HEK293 (cell line): Measurements from ENCODE around the gene KCTD17.

Experiments used
- CTCF ChIA-PET: fragments of 350-600 bp; formaldehyde crosslinking; extraction: SDS; loops from one replicate; lab custom pipeline; 2021; ENCODE audit warnings: antibody characterized with exemption; lab: Yijun Ruan, JAX
- POLR2A ChIA-PET: fragments of 300-600 bp; formaldehyde crosslinking; extraction: SDS; loops from one replicate; lab custom pipeline; 2020; ENCODE audit warnings: antibody characterized with exemption, inconsistent platforms; lab: Yijun Ruan, JAX
- H3K27ac ChIP-seq: fragments of 200-500 bp; sonication (Bioruptor generic); 2 replicates; pipeline ENCODE4 v1.5.1; 2014; ENCODE audit warnings: low read depth, low read length, control low read depth, inconsistent platforms; ENCODE audit errors: extremely low read depth
- H3K36me3 ChIP-seq, 2 experiments: fragments of 200-500 bp in 1 of 2; sonication (Bioruptor generic) in 1 of 2; 1 replicate in 1 of 2; 2 replicates in 1 of 2; pipeline ENCODE4 v1.5.1; 2014 to 2017; ENCODE audit warnings: inconsistent platforms in 2 of 2, low read length in 2 of 2; ENCODE audit not compliant: control insufficient read depth in 2 of 2, insufficient read depth in 1 of 2
- H3K4me1 ChIP-seq: fragments of 200-500 bp; sonication (Bioruptor generic); 2 replicates; pipeline ENCODE4 v1.5.1; 2014; ENCODE audit warnings: mild to moderate bottlenecking, low read length, inconsistent platforms; ENCODE audit not compliant: control insufficient read depth, insufficient read depth
- H3K4me3 ChIP-seq: 2 replicates; pipeline ENCODE4 v1.5.1; 2011; ENCODE audit warnings: low read depth, mild to moderate bottlenecking, control low read depth, low read length, moderate library complexity
- H3K9me3 ChIP-seq: fragments of 200-500 bp; sonication (Bioruptor generic); 2 replicates; pipeline ENCODE4 v1.5.1; 2014; ENCODE audit warnings: low read depth, low read length, inconsistent platforms; ENCODE audit not compliant: control insufficient read depth, insufficient read depth
- GLIS2 ChIP-seq: fragments of 450-650 bp; formaldehyde crosslinking; IDR thresholded peaks from 2 replicates; pipeline ENCODE4 v1.5.1; 2016; ENCODE audit warnings: missing biosample characterization, missing genetic modification characterization
- MZF1 ChIP-seq: fragments of 450-650 bp; formaldehyde crosslinking; IDR thresholded peaks from 2 replicates; pipeline ENCODE4 v1.5.1; 2017; ENCODE audit warnings: missing biosample characterization, missing genetic modification characterization, borderline replicate concordance
- YY2 ChIP-seq: fragments of 450-650 bp; formaldehyde crosslinking; IDR thresholded peaks from 2 replicates; pipeline ENCODE4 v1.5.1; 2016; ENCODE audit warnings: missing biosample characterization, missing genetic modification characterization
- ZEB2 ChIP-seq: fragments of 450-650 bp; formaldehyde crosslinking; IDR thresholded peaks from 2 replicates; pipeline ENCODE4 v1.5.1; 2016; ENCODE audit warnings: missing biosample characterization, missing genetic modification characterization
- ZIC2 ChIP-seq: fragments of 450-650 bp; formaldehyde crosslinking; IDR thresholded peaks from 2 replicates; pipeline ENCODE4 v1.5.1; 2016; ENCODE audit warnings: missing biosample characterization, missing genetic modification characterization
- ZNF211 ChIP-seq: fragments of 450-650 bp; formaldehyde crosslinking; IDR thresholded peaks from 2 replicates; pipeline ENCODE4 v1.5.1; 2016; ENCODE audit warnings: low read depth, missing biosample characterization, missing genetic modification characterization
- ZNF280C ChIP-seq: fragments of 450-650 bp; formaldehyde crosslinking; IDR thresholded peaks from 2 replicates; pipeline ENCODE4 v1.5.1; 2016; ENCODE audit warnings: missing biosample characterization, missing genetic modification characterization
- ZNF404 ChIP-seq: fragments of 450-650 bp; formaldehyde crosslinking; IDR thresholded peaks from 2 replicates; pipeline ENCODE4 v1.5.1; 2017; ENCODE audit warnings: missing biosample characterization, missing genetic modification characterization
- ZNF645 ChIP-seq: fragments of 450-650 bp; formaldehyde crosslinking; IDR thresholded peaks from 2 replicates; pipeline ENCODE4; 2016; ENCODE audit warnings: missing biosample characterization, missing genetic modification characterization
- ZNF707 ChIP-seq: fragments of 450-650 bp; formaldehyde crosslinking; IDR thresholded peaks from 2 replicates; pipeline ENCODE4 v1.5.1; 2016; ENCODE audit warnings: missing biosample characterization, missing genetic modification characterization
- TF ChIP-seq, protein P1 (sequence below): fragments of 450-650 bp; formaldehyde crosslinking; IDR thresholded peaks from 2 replicates; pipeline ENCODE4 v1.5.1; 2016; ENCODE audit warnings: missing biosample characterization, missing genetic modification characterization
- TF ChIP-seq, protein P2 (sequence below): fragments of 450-650 bp; formaldehyde crosslinking; IDR thresholded peaks from 2 replicates; pipeline ENCODE4 v1.5.1; 2016; ENCODE audit warnings: missing biosample characterization, missing genetic modification characterization, borderline replicate concordance
- TF ChIP-seq, protein P3 (sequence below): fragments of 450-650 bp; IDR thresholded peaks from 2 replicates; pipeline ENCODE4 v1.5.1; 2018; ENCODE audit warnings: missing biosample characterization, missing genetic modification characterization

KCTD17 gene

DNA sequence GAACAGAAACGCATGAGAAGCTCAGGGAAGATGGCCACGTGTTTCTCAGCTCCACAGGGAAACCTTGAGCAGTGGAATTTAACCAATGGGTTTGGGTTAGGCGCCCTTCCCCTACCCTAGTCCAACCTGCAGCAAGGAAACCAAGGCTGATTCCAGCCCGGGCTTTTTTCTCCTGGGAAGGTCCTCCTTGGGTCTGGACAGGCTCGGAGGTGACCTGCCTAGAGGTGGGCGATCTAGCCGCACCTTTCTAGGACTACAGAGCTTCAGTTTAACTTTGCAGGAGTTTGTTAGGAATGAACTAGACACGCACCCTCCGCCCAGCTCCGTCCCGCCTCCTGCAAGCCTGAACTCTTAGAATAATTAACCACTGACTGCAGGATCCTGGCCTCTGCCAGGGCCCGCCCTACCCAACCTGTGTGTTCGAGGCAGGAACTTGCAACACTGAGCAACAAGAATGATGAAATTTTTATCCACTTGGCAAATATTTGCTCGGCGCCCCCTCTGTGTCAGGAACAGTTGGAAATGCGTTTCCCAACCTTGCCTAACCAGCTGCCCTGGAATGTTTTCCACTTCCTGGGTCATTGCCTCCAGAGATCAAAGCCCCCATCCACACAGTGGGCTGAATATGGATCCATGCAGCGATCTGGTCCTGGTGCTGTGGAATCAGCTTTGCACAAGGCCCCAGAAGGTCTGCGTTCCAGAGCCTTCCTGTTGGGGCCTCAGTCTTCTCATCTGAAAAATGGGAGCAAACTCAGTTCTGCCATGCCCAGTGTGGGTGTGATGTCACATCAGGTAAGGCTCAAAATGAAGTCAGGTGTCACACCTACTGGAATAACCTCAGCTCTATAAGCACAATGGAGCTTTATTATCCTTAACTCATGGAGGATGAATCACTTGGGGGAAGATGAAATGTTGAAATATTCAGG, 18.7 kb upstream of the KCTD17 start:
- peak; percentile 51 for TF ChIP-seq ZIC2
- TF ChIP-seq, protein P1, sequence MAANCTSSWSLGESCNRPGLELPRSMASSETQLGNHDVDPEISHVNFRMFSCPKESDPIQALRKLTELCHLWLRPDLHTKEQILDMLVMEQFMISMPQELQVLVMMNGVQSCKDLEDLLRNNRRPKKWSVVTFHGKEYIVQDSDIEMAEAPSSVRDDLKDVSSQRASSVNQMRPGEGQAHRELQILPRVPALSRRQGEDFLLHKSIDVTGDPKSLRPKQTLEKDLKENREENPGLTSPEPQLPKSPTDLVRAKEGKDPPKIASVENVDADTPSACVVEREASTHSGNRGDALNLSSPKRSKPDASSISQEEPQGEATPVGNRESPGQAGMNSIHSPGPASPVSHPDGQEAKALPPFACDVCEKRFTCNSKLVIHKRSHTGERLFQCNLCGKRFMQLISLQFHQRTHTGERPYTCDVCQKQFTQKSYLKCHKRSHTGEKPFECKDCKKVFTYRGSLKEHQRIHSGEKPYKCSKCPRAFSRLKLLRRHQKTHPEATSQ (tag by site-specific recombination), result no peak
- Histone ChIP-seq H3K36me3 (peaks cover 0 to 19% of the 10 kb centered on the region in 2 experiments; a peak in 1 of 3 replicates), H3K27ac (no peak overlapping the region), H3K4me3 (no peak overlapping the region), H3K9me3 (no peaks in the 10 kb centered on the region), H3K4me1 (no peaks in the 10 kb centered on the region)
- CTCF ChIA-PET, result interaction anchor here (0.5 to 4.6 kb wide), 12 partner anchors 9 to 503 kb away, joined by 3 to 39 read pairs (median 5); partner anchors contain the start of genes MPST and TST
- POLR2A ChIA-PET, result interaction anchor here (0.7 to 2.6 kb wide), 3 partner anchors 10 to 18 kb away, joined by 3 to 13 read pairs (median 3); partner anchors contain the start of genes KCTD17, MPST and TST

DNA sequence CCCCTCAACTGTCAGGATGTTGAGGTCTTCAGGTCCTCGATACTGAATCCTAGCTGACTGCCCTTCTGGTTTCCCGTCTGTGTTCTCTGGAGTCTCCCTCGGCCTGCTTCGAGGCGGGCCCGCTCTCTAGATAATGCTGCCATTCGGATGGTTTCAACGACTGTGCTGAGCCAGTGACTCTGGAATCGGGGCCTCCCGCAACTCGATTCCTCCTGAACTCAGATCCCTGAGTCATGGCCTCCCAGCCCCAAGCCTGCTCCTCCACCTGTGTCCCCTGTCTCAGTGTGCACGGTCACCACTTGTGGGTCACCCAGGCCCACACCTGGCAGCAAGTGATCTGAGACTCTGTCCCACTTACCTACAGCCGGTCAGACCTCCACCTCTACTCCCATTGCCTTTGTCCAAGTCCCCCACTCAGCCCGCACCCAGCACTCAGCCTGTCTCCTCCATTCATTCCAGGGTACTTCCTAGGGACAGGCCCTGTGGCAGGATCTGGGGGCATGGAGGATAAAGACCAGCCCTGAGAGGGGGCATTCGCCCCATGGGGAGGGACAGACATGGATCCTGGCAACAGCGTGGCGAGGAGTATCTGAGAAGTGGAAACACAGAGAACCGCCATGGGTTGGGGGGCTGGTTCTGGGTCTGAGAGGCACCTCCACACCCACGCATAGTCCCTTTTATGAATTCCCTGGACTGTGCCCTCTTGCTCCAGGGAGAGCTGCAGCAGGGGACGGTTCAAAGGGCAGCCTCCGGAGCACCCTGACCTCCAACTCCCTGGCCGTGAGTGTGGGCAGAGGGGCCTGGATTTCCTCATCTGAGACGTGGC, 17.7 kb upstream of the KCTD17 start:
- ChIA-PET CTCF (interaction anchor here (1.8 to 4.6 kb wide), 3 partner anchors 10 to 14 kb away, joined by 10 to 39 read pairs (median 14); partner anchors contain the start of genes MPST and TST), POLR2A (interaction anchor here (2.6 kb wide), 1 partner anchor 15 kb away, joined by 13 read pairs; the partner anchor contains the start of genes MPST and TST)
- TF ChIP-seq YY2 (tag by site-specific recombination) (no peak), MZF1 (tag by site-specific recombination) (no peak), ZNF645 (tag by site-specific recombination) (no peak), ZNF211 (no peak), ZEB2 (tag by site-specific recombination) (no peak), ZNF707 (no peak), ZNF280C (no peak), ZNF404 (tag by site-specific recombination) (no peak), GLIS2 (tag by site-specific recombination) (no peak)
- TF ChIP-seq, protein P2, sequence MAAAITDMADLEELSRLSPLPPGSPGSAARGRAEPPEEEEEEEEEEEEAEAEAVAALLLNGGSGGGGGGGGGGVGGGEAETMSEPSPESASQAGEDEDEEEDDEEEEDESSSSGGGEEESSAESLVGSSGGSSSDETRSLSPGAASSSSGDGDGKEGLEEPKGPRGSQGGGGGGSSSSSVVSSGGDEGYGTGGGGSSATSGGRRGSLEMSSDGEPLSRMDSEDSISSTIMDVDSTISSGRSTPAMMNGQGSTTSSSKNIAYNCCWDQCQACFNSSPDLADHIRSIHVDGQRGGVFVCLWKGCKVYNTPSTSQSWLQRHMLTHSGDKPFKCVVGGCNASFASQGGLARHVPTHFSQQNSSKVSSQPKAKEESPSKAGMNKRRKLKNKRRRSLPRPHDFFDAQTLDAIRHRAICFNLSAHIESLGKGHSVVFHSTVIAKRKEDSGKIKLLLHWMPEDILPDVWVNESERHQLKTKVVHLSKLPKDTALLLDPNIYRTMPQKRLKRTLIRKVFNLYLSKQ, result no peak
- TF ChIP-seq, protein P3, sequence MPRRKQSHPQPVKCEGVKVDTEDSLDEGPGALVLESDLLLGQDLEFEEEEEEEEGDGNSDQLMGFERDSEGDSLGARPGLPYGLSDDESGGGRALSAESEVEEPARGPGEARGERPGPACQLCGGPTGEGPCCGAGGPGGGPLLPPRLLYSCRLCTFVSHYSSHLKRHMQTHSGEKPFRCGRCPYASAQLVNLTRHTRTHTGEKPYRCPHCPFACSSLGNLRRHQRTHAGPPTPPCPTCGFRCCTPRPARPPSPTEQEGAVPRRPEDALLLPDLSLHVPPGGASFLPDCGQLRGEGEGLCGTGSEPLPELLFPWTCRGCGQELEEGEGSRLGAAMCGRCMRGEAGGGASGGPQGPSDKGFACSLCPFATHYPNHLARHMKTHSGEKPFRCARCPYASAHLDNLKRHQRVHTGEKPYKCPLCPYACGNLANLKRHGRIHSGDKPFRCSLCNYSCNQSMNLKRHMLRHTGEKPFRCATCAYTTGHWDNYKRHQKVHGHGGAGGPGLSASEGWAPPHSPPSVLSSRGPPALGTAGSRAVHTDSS (tag by site-specific recombination), result no peak
- Histone ChIP-seq H3K9me3 (no peaks in the 10 kb centered on the region), H3K4me1 (no peaks in the 10 kb centered on the region), H3K36me3 (peaks cover 0 to 13% of the 10 kb centered on the region in 2 experiments; a peak in 1 of 3 replicates), H3K27ac (no peak overlapping the region), H3K4me3 (no peak overlapping the region)
